ENCODE measurements around the gene RELL2.
"Not testable (repeated sequence)": the region's sequence is repeated elsewhere in the genome, so short reads cannot be mapped to it uniquely, and the experiment has no call there.

RELL2 gene

GRCh38 chr5:141608046-141608445 is 28.8 kb upstream of the RELL2 start:
- Histone ChIP-seq H3K27me3 (ENCODE audit: insufficient read depth, poor library complexity, severe bottlenecking) (no peaks in the 10 kb centered on the region), H3K27ac (replicated peaks) (peak overlapping the region; percentile 94), H3K4me3 (replicated peaks; ENCODE audit: insufficient read depth, low read length) (no peak overlapping the region)
- TF ChIP-seq, protein P1, sequence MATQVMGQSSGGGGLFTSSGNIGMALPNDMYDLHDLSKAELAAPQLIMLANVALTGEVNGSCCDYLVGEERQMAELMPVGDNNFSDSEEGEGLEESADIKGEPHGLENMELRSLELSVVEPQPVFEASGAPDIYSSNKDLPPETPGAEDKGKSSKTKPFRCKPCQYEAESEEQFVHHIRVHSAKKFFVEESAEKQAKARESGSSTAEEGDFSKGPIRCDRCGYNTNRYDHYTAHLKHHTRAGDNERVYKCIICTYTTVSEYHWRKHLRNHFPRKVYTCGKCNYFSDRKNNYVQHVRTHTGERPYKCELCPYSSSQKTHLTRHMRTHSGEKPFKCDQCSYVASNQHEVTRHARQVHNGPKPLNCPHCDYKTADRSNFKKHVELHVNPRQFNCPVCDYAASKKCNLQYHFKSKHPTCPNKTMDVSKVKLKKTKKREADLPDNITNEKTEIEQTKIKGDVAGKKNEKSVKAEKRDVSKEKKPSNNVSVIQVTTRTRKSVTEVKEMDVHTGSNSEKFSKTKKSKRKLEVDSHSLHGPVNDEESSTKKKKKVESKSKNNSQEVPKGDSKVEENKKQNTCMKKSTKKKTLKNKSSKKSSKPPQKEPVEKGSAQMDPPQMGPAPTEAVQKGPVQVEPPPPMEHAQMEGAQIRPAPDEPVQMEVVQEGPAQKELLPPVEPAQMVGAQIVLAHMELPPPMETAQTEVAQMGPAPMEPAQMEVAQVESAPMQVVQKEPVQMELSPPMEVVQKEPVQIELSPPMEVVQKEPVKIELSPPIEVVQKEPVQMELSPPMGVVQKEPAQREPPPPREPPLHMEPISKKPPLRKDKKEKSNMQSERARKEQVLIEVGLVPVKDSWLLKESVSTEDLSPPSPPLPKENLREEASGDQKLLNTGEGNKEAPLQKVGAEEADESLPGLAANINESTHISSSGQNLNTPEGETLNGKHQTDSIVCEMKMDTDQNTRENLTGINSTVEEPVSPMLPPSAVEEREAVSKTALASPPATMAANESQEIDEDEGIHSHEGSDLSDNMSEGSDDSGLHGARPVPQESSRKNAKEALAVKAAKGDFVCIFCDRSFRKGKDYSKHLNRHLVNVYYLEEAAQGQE (IDR thresholded peaks at IDR 0.05; ENCODE audit: insufficient replicate concordance, low read depth): no peak
- TF ChIP-seq GABPA (IDR thresholded peaks at IDR 0.05; ENCODE audit: low read depth): no peak
- no peak for TF ChIP-seq POLR2AphosphoS5 (IDR thresholded peaks at IDR 0.05; ENCODE audit: low read depth)
- TF ChIP-seq CTCF (IDR thresholded peaks at IDR 0.05; ENCODE audit: insufficient read depth, low read length): no peak
- TF ChIP-seq SPI1 (IDR thresholded peaks at IDR 0.05; ENCODE audit: borderline replicate concordance, low read depth): no peak
- DNase-seq (ENCODE audit: low read depth in 1 of 2, low spot score in 1 of 2): no peak

GRCh38 chr5:141608557-141608956 is 28.2 kb upstream of the RELL2 start:
- no peak for TF ChIP-seq GABPA (IDR thresholded peaks at IDR 0.05; ENCODE audit: low read depth)
- no peak for TF ChIP-seq POLR2AphosphoS5 (IDR thresholded peaks at IDR 0.05; ENCODE audit: low read depth)
- no peak for TF ChIP-seq SPI1 (IDR thresholded peaks at IDR 0.05; ENCODE audit: borderline replicate concordance, low read depth)
- TF ChIP-seq, protein P1 (IDR thresholded peaks at IDR 0.05; ENCODE audit: insufficient replicate concordance, low read depth): no peak
- TF ChIP-seq CTCF (IDR thresholded peaks at IDR 0.05; ENCODE audit: insufficient read depth, low read length): no peak
- H3K27me3 ChIP-seq (ENCODE audit: insufficient read depth, poor library complexity, severe bottlenecking): no peaks in the 10 kb centered on the region
- no peak overlapping the region for H3K4me3 ChIP-seq (replicated peaks; ENCODE audit: insufficient read depth, low read length)
- H3K27ac ChIP-seq (replicated peaks): peak overlapping the region; percentile 94
- DNase-seq (ENCODE audit: low read depth in 1 of 2, low spot score in 1 of 2): no peak

- Histone ChIP-seq H3K4me3 (replicated peaks; ENCODE audit: insufficient read depth, low read length) (no peak overlapping the region), H3K27me3 (ENCODE audit: insufficient read depth, poor library complexity, severe bottlenecking) (no peaks in the 10 kb centered on the region), H3K27ac (replicated peaks) (peak overlapping the region; percentile 94)
- no peak for DNase-seq (ENCODE audit: low read depth in 1 of 2, low spot score in 1 of 2)
- TF ChIP-seq CTCF (IDR thresholded peaks at IDR 0.05; ENCODE audit: insufficient read depth, low read length): no peak
Observed at GRCh38 chr5:141609044-141609443, 27.8 kb upstream of the RELL2 start.

- DNase-seq (ENCODE audit: low read depth in 1 of 2, low spot score in 1 of 2); H3K27me3 ChIP-seq (ENCODE audit: insufficient read depth, poor library complexity, severe bottlenecking); H3K4me3 ChIP-seq (replicated peaks; ENCODE audit: insufficient read depth, low read length): not testable (repeated sequence)
- peak overlapping the region; percentile 94 for H3K27ac ChIP-seq (replicated peaks)
Observed at GRCh38 chr5:141609921-141610320, 26.9 kb upstream of the RELL2 start.
